ENCODE data around the gene ANKRD45.
"Not testable (repeated sequence)": the region's sequence is repeated elsewhere in the genome, so short reads cannot be mapped to it uniquely, and the experiment has no call there.

ANKRD45 gene

DNA sequence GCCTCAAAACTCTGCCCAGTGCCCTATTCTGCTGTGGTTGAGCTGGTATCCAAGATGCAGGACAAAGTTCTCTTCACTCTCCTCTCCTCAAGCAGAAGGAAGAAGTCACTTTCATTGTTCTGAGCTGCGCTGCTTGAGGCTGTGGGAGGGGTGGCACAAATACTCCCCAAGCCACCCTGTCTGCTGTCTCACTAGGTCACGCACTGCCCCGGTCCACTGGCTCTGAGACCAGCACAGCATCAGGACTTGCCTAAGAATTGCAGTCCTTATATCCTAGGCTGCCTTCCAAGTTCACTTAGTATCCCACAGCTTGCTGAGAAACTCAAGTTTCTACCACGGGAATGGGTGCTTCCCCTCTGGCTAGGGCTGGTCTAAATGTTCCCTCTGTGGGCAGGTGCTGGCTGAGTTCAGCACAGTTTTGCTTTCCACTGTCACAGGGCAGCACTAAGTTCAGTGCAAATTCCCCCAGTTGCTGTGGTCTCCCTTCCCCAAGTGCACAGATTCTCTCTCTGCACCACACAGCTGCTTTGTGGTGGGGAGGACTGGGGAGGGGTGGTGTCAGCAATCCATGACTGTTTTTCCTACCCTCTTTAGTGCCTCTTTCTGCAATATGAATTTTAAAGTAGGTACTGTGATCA is 99.2 kb downstream of the ANKRD45 start:
- no peak for DNase-seq

GRCh38 chr1:173568483-173568882 is 101.2 kb downstream of the ANKRD45 start:
- DNase-seq = no peak

- not testable (repeated sequence) for DNase-seq
These were observed 105.8 kb downstream of the ANKRD45 start for GRCh38 chr1:173563846-173564245.

DNA sequence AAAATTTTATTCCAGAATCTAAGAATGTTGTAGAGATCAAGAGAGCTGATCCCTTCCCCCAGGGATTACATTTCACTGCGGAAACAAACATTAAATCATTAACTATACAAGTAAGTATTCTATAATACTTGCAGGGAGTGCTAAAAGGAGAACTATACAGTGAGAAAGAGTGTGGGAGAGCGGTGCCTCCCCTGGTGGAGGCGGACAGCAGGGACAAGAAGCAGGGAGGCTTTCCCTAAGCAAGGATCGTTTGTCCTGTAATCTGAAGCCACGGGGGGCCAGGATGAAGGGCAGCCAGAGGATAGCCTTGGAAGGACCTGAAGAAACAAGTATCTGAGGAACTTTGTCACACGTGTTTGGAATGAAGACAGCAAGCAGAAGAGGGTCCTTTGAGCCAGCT is 106.8 kb downstream of the ANKRD45 start:
- DNase-seq = no peak

- no peak for DNase-seq
These were observed 108.4 kb downstream of the ANKRD45 start for GRCh38 chr1:173561263-173561662.

DNA sequence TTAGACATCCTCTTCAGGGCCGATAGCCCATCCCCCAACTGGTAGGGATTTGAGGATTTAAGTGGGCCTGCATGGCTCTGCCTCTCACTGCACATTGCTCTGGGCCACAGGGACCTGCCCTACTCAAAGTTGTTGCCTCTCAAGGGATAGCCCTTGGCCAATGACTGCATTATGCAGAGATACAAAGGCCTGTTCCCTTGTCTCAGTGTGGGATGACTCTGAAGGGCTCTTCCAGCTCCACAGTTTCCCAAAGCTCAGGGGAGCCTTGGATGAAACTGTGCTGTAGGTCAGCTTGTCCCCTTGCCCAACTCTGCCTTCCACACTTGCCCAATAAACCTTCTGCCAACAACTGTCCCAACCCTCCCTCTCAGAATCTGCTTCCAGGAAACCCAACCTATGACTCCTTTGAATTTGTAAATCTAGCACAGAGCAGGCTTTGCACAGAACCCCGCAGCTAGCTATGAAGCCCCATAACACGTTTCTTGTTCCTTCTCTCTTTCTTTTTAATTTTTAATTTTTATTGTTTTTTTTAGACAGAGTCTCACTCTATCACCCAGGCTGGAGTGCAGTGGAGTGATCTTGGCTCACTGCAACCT is 109.3 kb downstream of the ANKRD45 start:
- no peak for DNase-seq
